Measurements from ENCODE around the gene CHN2. TPM values are rescaled to one million over a fixed set of nuclear protein-coding genes. Genes with fewer than 3 reads are reported as not detected.

Gene CHN2
- total RNA-seq, 1 experiment from 2014 or later, result 5.0 TPM

DNA sequence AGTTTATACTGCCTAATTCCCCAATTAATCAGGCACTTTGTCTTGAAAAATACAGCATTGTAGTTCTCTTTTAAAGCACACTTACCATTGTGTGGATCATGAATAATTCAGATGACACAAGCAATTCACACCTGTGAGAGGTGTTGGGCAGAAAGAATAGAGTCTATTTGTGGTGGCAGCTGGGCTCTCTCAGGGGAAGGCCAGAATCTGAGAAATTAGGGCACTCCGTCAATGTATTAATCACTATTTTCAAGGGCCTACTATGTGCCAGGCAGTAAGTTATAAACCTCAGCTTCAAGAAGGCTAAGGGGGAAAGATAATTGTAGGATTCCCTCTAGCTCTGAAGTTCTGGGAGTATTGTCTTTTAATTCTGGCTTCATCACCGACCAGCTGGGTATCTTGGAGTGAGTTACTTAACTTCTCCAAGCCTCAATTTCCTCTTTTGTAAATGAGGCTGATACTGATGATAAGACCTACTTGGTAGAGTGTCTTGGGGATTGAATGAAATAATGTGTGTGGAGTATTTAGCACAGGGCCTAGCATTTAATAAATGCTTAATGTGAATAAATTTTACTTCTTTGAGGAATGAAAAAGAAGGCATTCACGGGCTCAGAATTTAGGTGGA lies 2.5 kb downstream of the CHN2 start:
- H3K36me3 Mint-ChIP-seq, result no peaks in the 10 kb centered on the region
- no peak overlapping the region for H3K4me3 Mint-ChIP-seq
- H3K9me3 Mint-ChIP-seq, result no peaks in the 10 kb centered on the region
- ChIA-PET CTCF (interaction anchor here (1.3 to 2.4 kb wide), 5 partner anchors 7 to 270 kb away, joined by 3 to 10 read pairs (median 5); no protein-coding TSS in a partner anchor), POLR2A (no interaction called here)
- H3K27ac Mint-ChIP-seq, result no peak overlapping the region
- ATAC-seq, result no peak
- peaks cover 58% of the 10 kb centered on the region for H3K27me3 Mint-ChIP-seq (ENCODE audit: low read depth)
- peaks cover 39% of the 10 kb centered on the region for H3K4me1 Mint-ChIP-seq
- no peak for DNase-seq (ENCODE audit: low spot score)
- TF ChIP-seq, protein P1, sequence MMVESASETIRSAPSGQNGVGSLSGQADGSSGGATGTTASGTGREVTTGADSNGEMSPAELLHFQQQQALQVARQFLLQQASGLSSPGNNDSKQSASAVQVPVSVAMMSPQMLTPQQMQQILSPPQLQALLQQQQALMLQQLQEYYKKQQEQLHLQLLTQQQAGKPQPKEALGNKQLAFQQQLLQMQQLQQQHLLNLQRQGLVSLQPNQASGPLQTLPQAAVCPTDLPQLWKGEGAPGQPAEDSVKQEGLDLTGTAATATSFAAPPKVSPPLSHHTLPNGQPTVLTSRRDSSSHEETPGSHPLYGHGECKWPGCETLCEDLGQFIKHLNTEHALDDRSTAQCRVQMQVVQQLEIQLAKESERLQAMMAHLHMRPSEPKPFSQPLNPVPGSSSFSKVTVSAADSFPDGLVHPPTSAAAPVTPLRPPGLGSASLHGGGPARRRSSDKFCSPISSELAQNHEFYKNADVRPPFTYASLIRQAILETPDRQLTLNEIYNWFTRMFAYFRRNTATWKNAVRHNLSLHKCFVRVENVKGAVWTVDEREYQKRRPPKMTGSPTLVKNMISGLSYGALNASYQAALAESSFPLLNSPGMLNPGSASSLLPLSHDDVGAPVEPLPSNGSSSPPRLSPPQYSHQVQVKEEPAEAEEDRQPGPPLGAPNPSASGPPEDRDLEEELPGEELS (CRISPR knock-in tag; IDR thresholded peaks at IDR 0.05), result no peak
- no peak for TF ChIP-seq ELF4 (CRISPR knock-in tag; IDR thresholded peaks at IDR 0.05; ENCODE audit: low read depth)
- TF ChIP-seq, protein P2, sequence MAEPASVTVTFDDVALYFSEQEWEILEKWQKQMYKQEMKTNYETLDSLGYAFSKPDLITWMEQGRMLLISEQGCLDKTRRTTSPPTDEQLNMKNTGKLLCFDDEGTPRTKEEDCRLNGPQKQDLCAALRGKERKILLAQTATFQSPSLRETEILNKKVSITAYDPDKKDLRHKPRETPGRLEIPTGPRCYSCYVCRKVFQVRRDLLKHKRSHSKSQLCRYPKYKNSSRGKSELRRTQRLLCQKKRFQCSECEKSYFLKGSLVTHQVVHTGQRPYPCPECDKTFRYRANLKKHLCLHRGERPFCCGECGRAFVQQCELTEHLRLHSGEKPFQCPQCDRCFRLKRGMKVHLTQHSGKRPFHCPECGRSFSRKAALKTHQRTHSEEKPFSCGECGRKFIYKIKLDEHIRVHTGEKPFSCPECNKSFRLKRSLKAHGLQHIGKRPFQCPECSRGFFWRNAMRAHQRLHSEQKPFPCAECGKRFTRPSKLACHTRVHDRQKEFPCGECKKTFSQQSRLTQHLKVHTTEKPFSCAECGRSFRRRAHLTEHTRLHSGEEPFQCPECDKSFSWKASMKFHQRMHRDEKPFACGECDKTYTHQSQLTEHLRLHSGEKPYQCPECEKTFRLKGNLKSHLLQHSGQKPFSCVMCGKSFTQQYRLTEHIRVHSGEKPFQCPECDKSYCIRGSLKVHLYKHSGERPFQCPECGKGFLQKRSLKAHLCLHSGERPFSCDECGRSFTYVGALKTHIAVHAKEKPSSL (CRISPR knock-in tag; conservative IDR thresholded peaks at IDR 0.05), result no peak
- TF ChIP-seq ZNF138 (CRISPR knock-in tag; conservative IDR thresholded peaks at IDR 0.05), result no peak
- TF ChIP-seq ETV6 (CRISPR knock-in tag; IDR thresholded peaks at IDR 0.05), result no peak
- no peak for TF ChIP-seq RELA (CRISPR knock-in tag; IDR thresholded peaks at IDR 0.05; ENCODE audit: borderline replicate concordance)
- TF ChIP-seq, protein P3, sequence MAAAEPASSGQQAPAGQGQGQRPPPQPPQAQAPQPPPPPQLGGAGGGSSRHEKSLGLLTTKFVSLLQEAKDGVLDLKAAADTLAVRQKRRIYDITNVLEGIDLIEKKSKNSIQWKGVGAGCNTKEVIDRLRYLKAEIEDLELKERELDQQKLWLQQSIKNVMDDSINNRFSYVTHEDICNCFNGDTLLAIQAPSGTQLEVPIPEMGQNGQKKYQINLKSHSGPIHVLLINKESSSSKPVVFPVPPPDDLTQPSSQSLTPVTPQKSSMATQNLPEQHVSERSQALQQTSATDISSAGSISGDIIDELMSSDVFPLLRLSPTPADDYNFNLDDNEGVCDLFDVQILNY (CRISPR knock-in tag; IDR thresholded peaks at IDR 0.05), result no peak
- TF ChIP-seq ZNF671 (CRISPR knock-in tag; IDR thresholded peaks at IDR 0.05), result no peak
- TF ChIP-seq, protein P4, sequence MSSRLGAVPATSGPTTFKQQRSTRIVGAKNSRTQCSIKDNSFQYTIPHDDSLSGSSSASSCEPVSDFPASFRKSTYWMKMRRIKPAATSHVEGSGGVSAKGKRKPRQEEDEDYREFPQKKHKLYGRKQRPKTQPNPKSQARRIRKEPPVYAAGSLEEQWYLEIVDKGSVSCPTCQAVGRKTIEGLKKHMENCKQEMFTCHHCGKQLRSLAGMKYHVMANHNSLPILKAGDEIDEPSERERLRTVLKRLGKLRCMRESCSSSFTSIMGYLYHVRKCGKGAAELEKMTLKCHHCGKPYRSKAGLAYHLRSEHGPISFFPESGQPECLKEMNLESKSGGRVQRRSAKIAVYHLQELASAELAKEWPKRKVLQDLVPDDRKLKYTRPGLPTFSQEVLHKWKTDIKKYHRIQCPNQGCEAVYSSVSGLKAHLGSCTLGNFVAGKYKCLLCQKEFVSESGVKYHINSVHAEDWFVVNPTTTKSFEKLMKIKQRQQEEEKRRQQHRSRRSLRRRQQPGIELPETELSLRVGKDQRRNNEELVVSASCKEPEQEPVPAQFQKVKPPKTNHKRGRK (CRISPR knock-in tag; IDR thresholded peaks at IDR 0.05; ENCODE audit: borderline replicate concordance), result no peak
- no peak for TF ChIP-seq ZNF396 (CRISPR knock-in tag; IDR thresholded peaks at IDR 0.05; ENCODE audit: borderline replicate concordance)
- TF ChIP-seq, protein P5, sequence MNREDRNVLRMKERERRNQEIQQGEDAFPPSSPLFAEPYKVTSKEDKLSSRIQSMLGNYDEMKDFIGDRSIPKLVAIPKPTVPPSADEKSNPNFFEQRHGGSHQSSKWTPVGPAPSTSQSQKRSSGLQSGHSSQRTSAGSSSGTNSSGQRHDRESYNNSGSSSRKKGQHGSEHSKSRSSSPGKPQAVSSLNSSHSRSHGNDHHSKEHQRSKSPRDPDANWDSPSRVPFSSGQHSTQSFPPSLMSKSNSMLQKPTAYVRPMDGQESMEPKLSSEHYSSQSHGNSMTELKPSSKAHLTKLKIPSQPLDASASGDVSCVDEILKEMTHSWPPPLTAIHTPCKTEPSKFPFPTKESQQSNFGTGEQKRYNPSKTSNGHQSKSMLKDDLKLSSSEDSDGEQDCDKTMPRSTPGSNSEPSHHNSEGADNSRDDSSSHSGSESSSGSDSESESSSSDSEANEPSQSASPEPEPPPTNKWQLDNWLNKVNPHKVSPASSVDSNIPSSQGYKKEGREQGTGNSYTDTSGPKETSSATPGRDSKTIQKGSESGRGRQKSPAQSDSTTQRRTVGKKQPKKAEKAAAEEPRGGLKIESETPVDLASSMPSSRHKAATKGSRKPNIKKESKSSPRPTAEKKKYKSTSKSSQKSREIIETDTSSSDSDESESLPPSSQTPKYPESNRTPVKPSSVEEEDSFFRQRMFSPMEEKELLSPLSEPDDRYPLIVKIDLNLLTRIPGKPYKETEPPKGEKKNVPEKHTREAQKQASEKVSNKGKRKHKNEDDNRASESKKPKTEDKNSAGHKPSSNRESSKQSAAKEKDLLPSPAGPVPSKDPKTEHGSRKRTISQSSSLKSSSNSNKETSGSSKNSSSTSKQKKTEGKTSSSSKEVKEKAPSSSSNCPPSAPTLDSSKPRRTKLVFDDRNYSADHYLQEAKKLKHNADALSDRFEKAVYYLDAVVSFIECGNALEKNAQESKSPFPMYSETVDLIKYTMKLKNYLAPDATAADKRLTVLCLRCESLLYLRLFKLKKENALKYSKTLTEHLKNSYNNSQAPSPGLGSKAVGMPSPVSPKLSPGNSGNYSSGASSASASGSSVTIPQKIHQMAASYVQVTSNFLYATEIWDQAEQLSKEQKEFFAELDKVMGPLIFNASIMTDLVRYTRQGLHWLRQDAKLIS (CRISPR knock-in tag; IDR thresholded peaks at IDR 0.05; ENCODE audit: borderline replicate concordance), result no peak
- TF ChIP-seq TEAD1 (CRISPR knock-in tag; IDR thresholded peaks at IDR 0.05), result no peak
- TF ChIP-seq, protein P6, sequence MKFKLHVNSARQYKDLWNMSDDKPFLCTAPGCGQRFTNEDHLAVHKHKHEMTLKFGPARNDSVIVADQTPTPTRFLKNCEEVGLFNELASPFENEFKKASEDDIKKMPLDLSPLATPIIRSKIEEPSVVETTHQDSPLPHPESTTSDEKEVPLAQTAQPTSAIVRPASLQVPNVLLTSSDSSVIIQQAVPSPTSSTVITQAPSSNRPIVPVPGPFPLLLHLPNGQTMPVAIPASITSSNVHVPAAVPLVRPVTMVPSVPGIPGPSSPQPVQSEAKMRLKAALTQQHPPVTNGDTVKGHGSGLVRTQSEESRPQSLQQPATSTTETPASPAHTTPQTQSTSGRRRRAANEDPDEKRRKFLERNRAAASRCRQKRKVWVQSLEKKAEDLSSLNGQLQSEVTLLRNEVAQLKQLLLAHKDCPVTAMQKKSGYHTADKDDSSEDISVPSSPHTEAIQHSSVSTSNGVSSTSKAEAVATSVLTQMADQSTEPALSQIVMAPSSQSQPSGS (CRISPR knock-in tag; IDR thresholded peaks at IDR 0.05; ENCODE audit: borderline replicate concordance, low read depth), result no peak
- TF ChIP-seq, protein P7, sequence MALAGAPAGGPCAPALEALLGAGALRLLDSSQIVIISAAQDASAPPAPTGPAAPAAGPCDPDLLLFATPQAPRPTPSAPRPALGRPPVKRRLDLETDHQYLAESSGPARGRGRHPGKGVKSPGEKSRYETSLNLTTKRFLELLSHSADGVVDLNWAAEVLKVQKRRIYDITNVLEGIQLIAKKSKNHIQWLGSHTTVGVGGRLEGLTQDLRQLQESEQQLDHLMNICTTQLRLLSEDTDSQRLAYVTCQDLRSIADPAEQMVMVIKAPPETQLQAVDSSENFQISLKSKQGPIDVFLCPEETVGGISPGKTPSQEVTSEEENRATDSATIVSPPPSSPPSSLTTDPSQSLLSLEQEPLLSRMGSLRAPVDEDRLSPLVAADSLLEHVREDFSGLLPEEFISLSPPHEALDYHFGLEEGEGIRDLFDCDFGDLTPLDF (CRISPR knock-in tag; IDR thresholded peaks at IDR 0.05), result no peak
- TF ChIP-seq, protein P8, sequence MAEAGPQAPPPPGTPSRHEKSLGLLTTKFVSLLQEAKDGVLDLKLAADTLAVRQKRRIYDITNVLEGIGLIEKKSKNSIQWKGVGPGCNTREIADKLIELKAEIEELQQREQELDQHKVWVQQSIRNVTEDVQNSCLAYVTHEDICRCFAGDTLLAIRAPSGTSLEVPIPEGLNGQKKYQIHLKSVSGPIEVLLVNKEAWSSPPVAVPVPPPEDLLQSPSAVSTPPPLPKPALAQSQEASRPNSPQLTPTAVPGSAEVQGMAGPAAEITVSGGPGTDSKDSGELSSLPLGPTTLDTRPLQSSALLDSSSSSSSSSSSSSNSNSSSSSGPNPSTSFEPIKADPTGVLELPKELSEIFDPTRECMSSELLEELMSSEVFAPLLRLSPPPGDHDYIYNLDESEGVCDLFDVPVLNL (CRISPR knock-in tag; IDR thresholded peaks at IDR 0.05; ENCODE audit: borderline replicate concordance, low read depth), result no peak
- TF ChIP-seq FOXK1 (CRISPR knock-in tag; IDR thresholded peaks at IDR 0.05), result no peak
- no peak for TF ChIP-seq ZNF423 (CRISPR knock-in tag; IDR thresholded peaks at IDR 0.05)
- TF ChIP-seq NR1H2 (CRISPR knock-in tag; IDR thresholded peaks at IDR 0.05), result no peak
- TF ChIP-seq, protein P9, sequence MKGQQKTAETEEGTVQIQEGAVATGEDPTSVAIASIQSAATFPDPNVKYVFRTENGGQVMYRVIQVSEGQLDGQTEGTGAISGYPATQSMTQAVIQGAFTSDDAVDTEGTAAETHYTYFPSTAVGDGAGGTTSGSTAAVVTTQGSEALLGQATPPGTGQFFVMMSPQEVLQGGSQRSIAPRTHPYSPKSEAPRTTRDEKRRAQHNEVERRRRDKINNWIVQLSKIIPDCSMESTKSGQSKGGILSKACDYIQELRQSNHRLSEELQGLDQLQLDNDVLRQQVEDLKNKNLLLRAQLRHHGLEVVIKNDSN (CRISPR knock-in tag; IDR thresholded peaks at IDR 0.05), result no peak
- TF ChIP-seq, protein P10, sequence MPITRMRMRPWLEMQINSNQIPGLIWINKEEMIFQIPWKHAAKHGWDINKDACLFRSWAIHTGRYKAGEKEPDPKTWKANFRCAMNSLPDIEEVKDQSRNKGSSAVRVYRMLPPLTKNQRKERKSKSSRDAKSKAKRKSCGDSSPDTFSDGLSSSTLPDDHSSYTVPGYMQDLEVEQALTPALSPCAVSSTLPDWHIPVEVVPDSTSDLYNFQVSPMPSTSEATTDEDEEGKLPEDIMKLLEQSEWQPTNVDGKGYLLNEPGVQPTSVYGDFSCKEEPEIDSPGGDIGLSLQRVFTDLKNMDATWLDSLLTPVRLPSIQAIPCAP (CRISPR knock-in tag; IDR thresholded peaks at IDR 0.05), result no peak

All from WTC11 (cell line).